MCF 10A (cell line): Measurements from ENCODE around the gene PANK1. TPM values are rescaled to one million over a fixed set of nuclear protein-coding genes. Genes with fewer than 3 reads are reported as not detected.

Experiments
- BruUV-seq: library from RNA; stranded (reverse); fragments of 400-500 nt; replicated peaks from 2 replicates; lab custom pipeline; 2021; lab: Mats Ljungman, UMichigan
- CTCF ChIA-PET: fragments of 300-600 bp; sonication (Branson Sonifier 250); formaldehyde crosslinking; extraction: SDS; loops from one replicate; lab custom pipeline; 2021; ENCODE audit warnings: antibody characterized with exemption, inconsistent platforms; lab: Yijun Ruan, JAX
- POLR2A ChIA-PET: fragments of 300-600, 350-650 bp; sonication (Branson Sonifier 250); formaldehyde crosslinking; extraction: SDS; loops from one replicate; lab custom pipeline; 2020; ENCODE audit warnings: antibody characterized with exemption, inconsistent platforms; lab: Yijun Ruan, JAX
- DNase-seq: peaks from one replicate; pipeline ENCODE4 v3.0.0-alpha.2; 2018; ENCODE audit not compliant: unreplicated experiment
- H3K27ac Mint-ChIP-seq: one replicate; pipeline ENCODE4 v1.8.0; 2022; ENCODE audit warnings: mild to moderate bottlenecking, low read depth, mixed read lengths; ENCODE audit not compliant: unreplicated experiment
- H3K27me3 Mint-ChIP-seq: one replicate; pipeline ENCODE4 v1.8.0; 2022; ENCODE audit warnings: mixed read lengths; ENCODE audit not compliant: insufficient read depth, unreplicated experiment
- H3K36me3 Mint-ChIP-seq: one replicate; pipeline ENCODE4 v1.8.0; 2022; ENCODE audit warnings: mild to moderate bottlenecking, moderate library complexity, mixed read lengths; ENCODE audit not compliant: insufficient read depth, unreplicated experiment
- H3K4me1 Mint-ChIP-seq: one replicate; pipeline ENCODE4 v1.8.0; 2022; ENCODE audit warnings: mixed read lengths; ENCODE audit not compliant: insufficient read depth, unreplicated experiment
- H3K4me3 Mint-ChIP-seq: one replicate; pipeline ENCODE4 v1.8.0; 2022; ENCODE audit warnings: mild to moderate bottlenecking, moderate library complexity, mixed read lengths; ENCODE audit not compliant: unreplicated experiment
- H3K9me3 Mint-ChIP-seq: one replicate; pipeline ENCODE4 v1.8.0; 2022; ENCODE audit warnings: mixed read lengths; ENCODE audit not compliant: unreplicated experiment
- CTCF ChIP-seq: fragments of 200-600 bp; IDR thresholded peaks from one replicate; pipeline ENCODE4 v1.8.0; 2022; ENCODE audit warnings: antibody characterized with exemption, mild to moderate bottlenecking; ENCODE audit not compliant: unreplicated experiment
- intact Hi-C: fragments of 100-400 bp; cut with micrococcal nuclease; formaldehyde crosslinking; loops from 2 replicates; pipeline ENCODE4 v1.14.1; 2022
- total RNA-seq: library from RNA; stranded (reverse); gene quantifications from 2 replicates; pipeline ENCODE4 v1.2.3, GENCODE V29; 2022

PANK1 gene
- total RNA-seq, 1 experiment from 2014 or later: 4.7 TPM

- CTCF ChIA-PET: interaction anchor here (0.5 to 0.7 kb wide), 3 partner anchors 15 to 1001 kb away, joined by 3 read pairs; no protein-coding TSS in a partner anchor
- Mint-ChIP-seq H3K36me3 (peaks cover 7% of the 10 kb centered on the region), H3K9me3 (peaks cover 10% of the 10 kb centered on the region), H3K4me1 (peaks cover 3% of the 10 kb centered on the region), H3K4me3 (no peak overlapping the region), H3K27me3 (no peaks in the 10 kb centered on the region), H3K27ac (no peak overlapping the region)
- POLR2A ChIA-PET: interaction anchor here (0.9 kb wide), 2 partner anchors 28 to 59 kb away, joined by 3 read pairs; no protein-coding TSS in a partner anchor
- TF ChIP-seq CTCF: no peak
- DNase-seq: no peak
- intact Hi-C loops: no loop called here
- BruUV-seq: no TSS peak
These were observed 29.2 kb downstream of the PANK1 start for GRCh38 chr10:89615824-89616223.

GRCh38 chr10:89615112-89615511 is 29.9 kb downstream of the PANK1 start:
- CTCF ChIA-PET: interaction anchor here (0.5 to 0.7 kb wide), 3 partner anchors 16 to 201 kb away, joined by 3 read pairs; partner anchors contain the start of gene IFIT5
- POLR2A ChIA-PET: interaction anchor here (0.9 to 1.4 kb wide), 3 partner anchors 10 to 59 kb away, joined by 3 read pairs; no protein-coding TSS in a partner anchor
- Mint-ChIP-seq H3K4me1 (peaks cover 3% of the 10 kb centered on the region), H3K36me3 (peaks cover 12% of the 10 kb centered on the region), H3K4me3 (no peak overlapping the region), H3K27ac (no peak overlapping the region), H3K27me3 (no peaks in the 10 kb centered on the region), H3K9me3 (peaks cover 8% of the 10 kb centered on the region)
- TF ChIP-seq CTCF: no peak
- BruUV-seq: no TSS peak
- intact Hi-C loops: no loop called here
- DNase-seq: no peak

GRCh38 chr10:89613582-89613981 is 31.5 kb downstream of the PANK1 start:
- H3K27me3 Mint-ChIP-seq: no peaks in the 10 kb centered on the region
- no peak for DNase-seq
- intact Hi-C loops: no loop called here
- H3K36me3 Mint-ChIP-seq: peaks cover 22% of the 10 kb centered on the region
- ChIA-PET CTCF (no interaction called here), POLR2A (interaction anchor here (0.7 kb wide), 1 partner anchor 24 kb away, joined by 3 read pairs; no protein-coding TSS in a partner anchor)
- no peaks in the 10 kb centered on the region for H3K9me3 Mint-ChIP-seq
- H3K27ac Mint-ChIP-seq: no peak overlapping the region
- TF ChIP-seq CTCF: no peak
- H3K4me3 Mint-ChIP-seq: no peak overlapping the region
- H3K4me1 Mint-ChIP-seq: peaks cover 3% of the 10 kb centered on the region
- no TSS peak for BruUV-seq

- Mint-ChIP-seq H3K9me3 (no peaks in the 10 kb centered on the region), H3K4me3 (no peak overlapping the region), H3K4me1 (peaks cover 3% of the 10 kb centered on the region), H3K36me3 (peaks cover 30% of the 10 kb centered on the region), H3K27ac (no peak overlapping the region), H3K27me3 (no peaks in the 10 kb centered on the region)
- CTCF ChIA-PET: no interaction called here
- intact Hi-C loops: no loop called here
- no peak for TF ChIP-seq CTCF
- DNase-seq: no peak
- no TSS peak for BruUV-seq
- POLR2A ChIA-PET: no interaction called here
These were observed 33.8 kb downstream of the PANK1 start for GRCh38 chr10:89611282-89611681.
